Measurements from ENCODE around the gene MYO9A. TPM values are rescaled to one million over a fixed set of nuclear protein-coding genes. Genes with fewer than 3 reads are reported as not detected.

MYO9A gene
- polyA plus RNA-seq, 3 donors, result 3.9 to 6.6 (median 5.0) TPM

DNA sequence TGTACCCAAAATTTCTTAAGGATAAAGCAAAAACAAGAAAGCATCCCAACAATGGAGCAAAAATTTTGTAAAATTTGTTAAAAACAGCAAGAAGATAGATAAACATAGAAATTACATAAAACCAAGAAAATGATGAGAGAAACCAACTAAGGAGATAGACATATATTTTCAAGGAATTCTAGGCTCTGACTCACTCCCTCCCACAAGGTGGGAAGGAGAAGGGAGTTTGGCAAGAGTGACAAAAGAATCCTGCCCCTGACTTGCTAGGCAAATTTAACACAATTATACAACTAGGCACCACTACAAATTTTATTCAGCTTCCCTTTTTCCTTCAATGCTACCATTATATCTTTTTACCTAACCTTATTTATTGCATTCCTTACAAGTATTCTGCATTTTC, 70.9 kb downstream of the MYO9A start:
- H3K36me3 Mint-ChIP-seq, result peaks cover 15 to 17% of the 10 kb centered on the region in 2 donors
- H3K79me2 ChIP-seq (ENCODE audit: insufficient read depth, low read length), result no peaks in the 10 kb centered on the region

DNA sequence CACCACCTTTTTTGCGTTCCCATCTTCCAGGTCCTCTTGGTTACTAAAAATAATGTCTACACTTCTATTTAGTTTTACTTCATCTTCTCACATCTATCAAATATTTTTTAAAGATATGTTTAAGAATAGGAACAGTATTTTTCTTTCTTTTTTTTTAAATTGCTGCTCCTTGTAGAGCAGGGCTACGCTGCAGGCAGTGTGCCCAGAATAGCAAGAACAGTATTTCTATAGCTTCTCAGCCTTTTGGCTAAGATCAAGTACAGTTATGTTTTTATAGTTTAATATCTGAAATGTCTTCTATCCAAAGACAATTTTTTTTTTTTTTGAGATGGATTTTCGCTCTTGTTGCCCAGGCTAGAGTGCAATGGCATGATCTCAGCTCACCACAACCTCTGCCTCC, 73.0 kb downstream of the MYO9A start:
- TF ChIP-seq, protein P1, sequence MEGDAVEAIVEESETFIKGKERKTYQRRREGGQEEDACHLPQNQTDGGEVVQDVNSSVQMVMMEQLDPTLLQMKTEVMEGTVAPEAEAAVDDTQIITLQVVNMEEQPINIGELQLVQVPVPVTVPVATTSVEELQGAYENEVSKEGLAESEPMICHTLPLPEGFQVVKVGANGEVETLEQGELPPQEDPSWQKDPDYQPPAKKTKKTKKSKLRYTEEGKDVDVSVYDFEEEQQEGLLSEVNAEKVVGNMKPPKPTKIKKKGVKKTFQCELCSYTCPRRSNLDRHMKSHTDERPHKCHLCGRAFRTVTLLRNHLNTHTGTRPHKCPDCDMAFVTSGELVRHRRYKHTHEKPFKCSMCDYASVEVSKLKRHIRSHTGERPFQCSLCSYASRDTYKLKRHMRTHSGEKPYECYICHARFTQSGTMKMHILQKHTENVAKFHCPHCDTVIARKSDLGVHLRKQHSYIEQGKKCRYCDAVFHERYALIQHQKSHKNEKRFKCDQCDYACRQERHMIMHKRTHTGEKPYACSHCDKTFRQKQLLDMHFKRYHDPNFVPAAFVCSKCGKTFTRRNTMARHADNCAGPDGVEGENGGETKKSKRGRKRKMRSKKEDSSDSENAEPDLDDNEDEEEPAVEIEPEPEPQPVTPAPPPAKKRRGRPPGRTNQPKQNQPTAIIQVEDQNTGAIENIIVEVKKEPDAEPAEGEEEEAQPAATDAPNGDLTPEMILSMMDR (IDR thresholded peaks at IDR 0.05), result no peak
- Histone ChIP-seq H3K4me3 (replicated peaks in 1 of 3; ENCODE audit: low read depth in 2 of 3, low read length in 3 of 3) (no peak overlapping the region), H3K4me2 (replicated peaks; ENCODE audit: extremely low read depth, low read length, poor library complexity, severe bottlenecking) (no peak overlapping the region), H3K27me3 (ENCODE audit: control insufficient read depth in 2 of 2, insufficient read depth in 2 of 2, low read length in 2 of 2) (no peaks in the 10 kb centered on the region), H3K9ac (ENCODE audit: insufficient read depth, low read length, poor library complexity, severe bottlenecking) (no peak overlapping the region), H2AFZ (ENCODE audit: insufficient read depth, low read depth, low read length, poor library complexity, severe bottlenecking) (no peak overlapping the region), H3K27ac (ENCODE audit: low read depth in 1 of 2, low read length in 2 of 2) (no peak overlapping the region), H3K36me3 (replicated peaks in 1 of 2; ENCODE audit: control insufficient read depth in 1 of 2, insufficient read depth in 2 of 2, low read length in 2 of 2) (peaks cover 0 to 20% of the 10 kb centered on the region in 2 donors), H3K79me2 (ENCODE audit: insufficient read depth, low read length) (no peaks in the 10 kb centered on the region), H3K9me3 (replicated peaks in 1 of 2; ENCODE audit: control insufficient read depth in 1 of 2, insufficient read depth in 1 of 2, low read length in 2 of 2) (no peaks in the 10 kb centered on the region), H3K4me1 (ENCODE audit: control insufficient read depth in 1 of 2, insufficient read depth in 2 of 2, low read length in 2 of 2) (no peaks in the 10 kb centered on the region), H4K20me1 (ENCODE audit: insufficient read depth, low read length) (no peaks in the 10 kb centered on the region)
- intact Hi-C loops (cut with micrococcal nuclease), result no loop called here
- Mint-ChIP-seq H3K36me3 (peaks cover 19 to 24% of the 10 kb centered on the region in 2 donors), H3K4me1 (no peaks in the 10 kb centered on the region), H3K4me3 (no peak overlapping the region), H3K27ac (no peak overlapping the region), H3K9me3 (peaks cover 0 to 2% (median 0%) of the 10 kb centered on the region in 7 donors), H3K27me3 (ENCODE audit: low read depth in 3 of 3) (peaks cover 0 to 1% (median 0%) of the 10 kb centered on the region in 3 donors)
- DNase-seq, result no peak
- no CpG with 5 or more reads among the region's 3 CpGs for WGBS (ENCODE audit: insufficient coverage)

More for the DNA sequence above, 70.9 kb downstream of the MYO9A start:
- Histone ChIP-seq H3K4me2 (replicated peaks; ENCODE audit: extremely low read depth, low read length, poor library complexity, severe bottlenecking) (no peak overlapping the region), H3K27me3 (ENCODE audit: control insufficient read depth in 2 of 2, insufficient read depth in 2 of 2, low read length in 2 of 2) (no peaks in the 10 kb centered on the region), H3K36me3 (replicated peaks in 1 of 2; ENCODE audit: control insufficient read depth in 1 of 2, insufficient read depth in 2 of 2, low read length in 2 of 2) (peaks cover 0 to 13% of the 10 kb centered on the region in 2 donors), H3K9me3 (replicated peaks in 1 of 2; ENCODE audit: control insufficient read depth in 1 of 2, insufficient read depth in 1 of 2, low read length in 2 of 2) (peaks cover 0 to 4% of the 10 kb centered on the region in 2 donors), H3K27ac (ENCODE audit: low read depth in 1 of 2, low read length in 2 of 2) (no peak overlapping the region), H2AFZ (ENCODE audit: insufficient read depth, low read depth, low read length, poor library complexity, severe bottlenecking) (no peak overlapping the region), H3K4me1 (ENCODE audit: control insufficient read depth in 1 of 2, insufficient read depth in 2 of 2, low read length in 2 of 2) (no peaks in the 10 kb centered on the region), H4K20me1 (ENCODE audit: insufficient read depth, low read length) (no peaks in the 10 kb centered on the region), H3K9ac (ENCODE audit: insufficient read depth, low read length, poor library complexity, severe bottlenecking) (no peak overlapping the region), H3K4me3 (replicated peaks in 1 of 3; ENCODE audit: low read depth in 2 of 3, low read length in 3 of 3) (no peak overlapping the region)
- TF ChIP-seq, protein P1 (IDR thresholded peaks at IDR 0.05), result no peak
- no peak overlapping the region for H3K27ac Mint-ChIP-seq
- peaks cover 0 to under 1% (median 0%) of the 10 kb centered on the region in 3 donors for H3K27me3 Mint-ChIP-seq (ENCODE audit: low read depth in 3 of 3)
- H3K4me3 Mint-ChIP-seq, result no peak overlapping the region
- no peaks in the 10 kb centered on the region for H3K4me1 Mint-ChIP-seq
- intact Hi-C loops (cut with micrococcal nuclease), result no loop called here
- peaks cover 0 to 3% (median 0%) of the 10 kb centered on the region in 7 donors for H3K9me3 Mint-ChIP-seq
- DNase-seq, result no peak
